Activated CD8-positive, alpha-beta T cell treated with anti-CD3 and anti-CD28 coated beads for 36 hours (primary cell): Measurements from ENCODE around the gene ARHGAP26. TPM values are rescaled to one million over a fixed set of nuclear protein-coding genes. Genes with fewer than 3 reads are reported as not detected.

Experiments used
- ATAC-seq: fragments of 200-7000 bp; cut with Tn5 transposase; one replicate; pipeline ENCODE4 v1.10.0; 2021; ENCODE audit warnings: mild to moderate bottlenecking, moderate library complexity
- CTCF ChIA-PET: fragments of 350-600 bp; sonication (Branson Sonifier 250); formaldehyde crosslinking; loops from one replicate; lab custom pipeline; 2021; ENCODE audit warnings: antibody characterized with exemption; lab: Charles Lee
- POLR2A ChIA-PET: fragments of 350-600 bp; sonication (Branson Sonifier 250); formaldehyde crosslinking; loops from one replicate; lab custom pipeline; 2021; ENCODE audit warnings: antibody characterized with exemption; lab: Charles Lee
- DNase-seq: peaks from one replicate; pipeline ENCODE4 v3.0.0-alpha.2; 2020
- H3K27ac Mint-ChIP-seq: one replicate; pipeline ENCODE4 v1.8.0; 2021; ENCODE audit warnings: mild to moderate bottlenecking, mixed read lengths
- H3K27me3 Mint-ChIP-seq: one replicate; pipeline ENCODE4 v1.8.0; 2021; ENCODE audit warnings: mixed read lengths
- H3K36me3 Mint-ChIP-seq: one replicate; pipeline ENCODE4 v1.8.0; 2021; ENCODE audit warnings: low read depth, mixed read lengths
- H3K4me1 Mint-ChIP-seq: one replicate; pipeline ENCODE4 v1.8.0; 2021; ENCODE audit warnings: low read depth, mixed read lengths
- H3K4me3 Mint-ChIP-seq: one replicate; pipeline ENCODE4 v1.8.0; 2021; ENCODE audit warnings: mild to moderate bottlenecking, moderate library complexity, mixed read lengths
- H3K9me3 Mint-ChIP-seq: one replicate; pipeline ENCODE4 v1.8.0; 2021; ENCODE audit warnings: mixed read lengths
- intact Hi-C: fragments of 100-400 bp; cut with micrococcal nuclease; formaldehyde crosslinking; loops from one replicate; pipeline ENCODE4 v1.10.0; 2022
- total RNA-seq, 2 experiments: library from RNA; stranded (reverse); gene quantifications; one replicate each; pipeline ENCODE4 v1.2.3, GENCODE V29; 2021
- TF ChIP-seq, protein P1 (sequence below): fragments of 200-600 bp; IDR thresholded peaks from one replicate; pipeline ENCODE4 v1.8.0; 2022; ENCODE audit warnings: antibody characterized with exemption, mild to moderate bottlenecking

The ARHGAP26 gene
- total RNA-seq, 2 experiments from 2014 or later, result 12.7 to 18.0 TPM

DNA sequence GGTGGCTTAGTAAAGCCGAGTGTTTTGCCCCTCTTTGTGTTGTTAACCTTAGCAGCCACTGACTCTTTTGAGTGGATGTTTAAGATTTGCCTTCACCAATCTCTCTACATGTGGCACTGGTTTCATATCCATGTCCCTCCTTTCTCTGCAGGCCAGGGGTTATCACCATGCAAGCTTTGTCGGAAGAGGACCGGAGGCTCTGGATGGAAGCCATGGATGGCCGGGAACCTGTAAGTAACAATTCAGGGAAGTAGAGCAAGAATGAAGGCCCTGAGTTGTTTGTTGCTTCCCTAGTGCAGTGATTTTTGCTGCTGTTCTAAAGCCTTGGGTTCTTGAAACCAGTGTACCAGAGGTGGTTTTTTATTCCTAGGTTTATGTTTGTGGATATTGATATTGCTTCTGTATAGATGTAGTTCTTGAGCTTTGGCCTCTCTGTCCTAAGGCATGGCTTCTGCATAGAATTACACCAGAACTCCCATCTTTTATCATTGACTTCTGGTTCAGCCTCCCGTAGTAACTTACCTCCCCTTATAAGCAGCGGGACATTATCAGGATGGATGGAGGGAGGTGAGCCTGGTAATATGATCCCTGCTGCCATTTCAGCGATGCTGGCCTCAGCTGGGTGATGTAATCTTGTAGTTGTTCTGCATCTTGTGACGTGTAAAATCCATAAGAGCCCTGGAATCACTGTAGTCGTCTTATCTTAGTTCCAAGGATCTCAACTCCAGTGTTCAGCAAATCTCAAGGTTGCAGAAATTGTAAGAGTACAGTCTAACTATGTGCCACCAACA lies 161.9 kb downstream of the ARHGAP26 start:
- Mint-ChIP-seq H3K36me3 (peaks cover 27% of the 10 kb centered on the region), H3K9me3 (no peaks in the 10 kb centered on the region), H3K4me1 (peaks cover 38% of the 10 kb centered on the region), H3K27ac (no peak overlapping the region), H3K27me3 (no peaks in the 10 kb centered on the region), H3K4me3 (no peak overlapping the region)
- intact Hi-C loops, result no loop called here
- DNase-seq (no peak), ATAC-seq (no peak)
- ChIA-PET CTCF (interaction anchor here (1.1 to 1.6 kb wide), 3 partner anchors 10 to 277 kb away, joined by 3 to 5 read pairs (median 3); no protein-coding TSS in a partner anchor), POLR2A (no interaction called here)
- TF ChIP-seq, protein P1, sequence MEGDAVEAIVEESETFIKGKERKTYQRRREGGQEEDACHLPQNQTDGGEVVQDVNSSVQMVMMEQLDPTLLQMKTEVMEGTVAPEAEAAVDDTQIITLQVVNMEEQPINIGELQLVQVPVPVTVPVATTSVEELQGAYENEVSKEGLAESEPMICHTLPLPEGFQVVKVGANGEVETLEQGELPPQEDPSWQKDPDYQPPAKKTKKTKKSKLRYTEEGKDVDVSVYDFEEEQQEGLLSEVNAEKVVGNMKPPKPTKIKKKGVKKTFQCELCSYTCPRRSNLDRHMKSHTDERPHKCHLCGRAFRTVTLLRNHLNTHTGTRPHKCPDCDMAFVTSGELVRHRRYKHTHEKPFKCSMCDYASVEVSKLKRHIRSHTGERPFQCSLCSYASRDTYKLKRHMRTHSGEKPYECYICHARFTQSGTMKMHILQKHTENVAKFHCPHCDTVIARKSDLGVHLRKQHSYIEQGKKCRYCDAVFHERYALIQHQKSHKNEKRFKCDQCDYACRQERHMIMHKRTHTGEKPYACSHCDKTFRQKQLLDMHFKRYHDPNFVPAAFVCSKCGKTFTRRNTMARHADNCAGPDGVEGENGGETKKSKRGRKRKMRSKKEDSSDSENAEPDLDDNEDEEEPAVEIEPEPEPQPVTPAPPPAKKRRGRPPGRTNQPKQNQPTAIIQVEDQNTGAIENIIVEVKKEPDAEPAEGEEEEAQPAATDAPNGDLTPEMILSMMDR, result no peak

DNA sequence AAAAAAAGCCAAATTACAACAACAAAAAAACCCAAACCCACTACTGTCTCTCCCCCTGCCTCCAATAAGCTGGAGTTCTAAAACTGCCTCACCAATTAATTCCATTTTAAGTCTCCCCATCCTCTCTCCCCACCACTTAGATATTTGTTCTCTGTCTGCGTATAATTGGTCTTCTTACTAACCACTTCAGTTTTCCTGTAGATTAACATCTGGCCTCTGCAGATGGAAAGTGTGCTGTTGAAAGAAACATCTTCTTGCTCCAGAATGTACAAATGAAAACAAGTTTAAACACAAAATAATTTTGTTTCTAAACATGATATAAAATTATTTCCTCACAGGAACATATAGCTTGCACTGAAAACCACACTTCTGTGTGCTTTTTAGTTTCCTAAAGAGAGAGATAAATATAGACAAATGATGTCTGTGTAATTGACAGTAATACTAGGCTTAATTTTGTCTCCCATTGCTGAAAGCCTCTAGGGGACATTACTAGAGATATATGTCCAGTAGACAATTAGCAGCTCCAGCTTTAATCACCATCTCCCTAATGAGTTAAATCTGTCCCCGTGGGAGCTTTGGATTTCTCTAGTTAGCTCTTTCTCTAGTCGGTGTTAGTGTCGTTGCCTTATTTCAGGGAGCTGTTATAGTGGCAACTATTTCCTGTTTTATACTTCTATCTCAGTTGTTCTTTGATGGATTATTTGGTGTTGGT lies 164.0 kb downstream of the ARHGAP26 start:
- Mint-ChIP-seq H3K4me3 (no peak overlapping the region), H3K27ac (no peak overlapping the region), H3K36me3 (peaks cover 27% of the 10 kb centered on the region), H3K27me3 (no peaks in the 10 kb centered on the region), H3K9me3 (no peaks in the 10 kb centered on the region), H3K4me1 (peaks cover 40% of the 10 kb centered on the region)
- no peak for DNase-seq
- intact Hi-C loops, result no loop called here
- TF ChIP-seq, protein P1, result no peak
- CTCF ChIA-PET, result interaction anchor here (1.0 to 1.7 kb wide), 4 partner anchors 12 to 185 kb away, joined by 3 to 6 read pairs (median 4); no protein-coding TSS in a partner anchor
- ATAC-seq, result no peak
- POLR2A ChIA-PET, result interaction anchor here (0.6 to 0.9 kb wide), 2 partner anchors 8 to 279 kb away, joined by 3 read pairs; no protein-coding TSS in a partner anchor

DNA sequence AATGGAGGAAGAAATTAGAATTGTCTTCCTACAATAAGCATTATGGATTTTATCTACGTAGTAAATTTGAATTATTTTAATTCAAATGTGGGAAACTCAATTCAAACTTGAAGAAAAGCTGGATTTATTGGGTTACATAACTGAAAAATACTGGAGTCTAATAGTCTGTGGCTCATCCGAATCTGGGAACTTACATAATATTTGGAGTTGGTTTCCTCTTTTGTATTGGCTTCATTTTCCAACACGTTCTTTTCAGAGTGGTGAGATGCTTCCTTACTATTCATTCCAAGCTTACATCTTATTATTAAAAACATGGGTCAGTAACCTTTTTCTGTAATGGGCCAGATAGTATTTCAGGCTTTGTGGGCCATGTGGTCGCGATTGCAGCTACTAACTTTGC lies 164.8 kb downstream of the ARHGAP26 start:
- H3K4me3 Mint-ChIP-seq, result no peak overlapping the region
- no peaks in the 10 kb centered on the region for H3K27me3 Mint-ChIP-seq
- H3K27ac Mint-ChIP-seq, result no peak overlapping the region
- peaks cover 29% of the 10 kb centered on the region for H3K36me3 Mint-ChIP-seq
- no peak for DNase-seq
- ATAC-seq, result no peak
- ChIA-PET POLR2A (no interaction called here), CTCF (interaction anchor here (1.2 to 1.7 kb wide), 3 partner anchors 47 to 222 kb away, joined by 3 to 6 read pairs (median 3); no protein-coding TSS in a partner anchor)
- no peaks in the 10 kb centered on the region for H3K9me3 Mint-ChIP-seq
- intact Hi-C loops, result no loop called here
- TF ChIP-seq, protein P1, result no peak
- H3K4me1 Mint-ChIP-seq, result peaks cover 33% of the 10 kb centered on the region

DNA sequence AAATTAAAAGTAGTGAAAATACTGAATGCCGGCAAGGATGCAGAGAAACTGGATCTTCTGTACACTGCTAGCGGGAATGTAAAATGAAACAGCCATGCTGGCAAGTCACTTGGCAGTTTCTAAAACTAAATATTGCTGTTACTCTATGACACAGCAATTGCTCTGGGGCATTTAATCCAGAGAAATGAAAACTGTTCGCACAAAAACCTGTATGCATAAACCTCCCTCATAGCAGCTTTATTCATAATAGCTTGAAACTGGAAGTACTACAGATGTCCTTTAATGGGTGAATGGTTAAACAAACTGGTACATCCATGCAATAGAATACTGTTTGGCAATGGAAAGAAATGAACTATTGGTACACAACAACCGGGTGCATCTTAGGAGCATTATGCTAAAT lies 167.2 kb downstream of the ARHGAP26 start:
- H3K4me3 Mint-ChIP-seq, result no peak overlapping the region

More for the DNA sequence above, 167.2 kb downstream of the ARHGAP26 start:
- TF ChIP-seq, protein P1, result no peak
- no peaks in the 10 kb centered on the region for H3K27me3 Mint-ChIP-seq
- ChIA-PET POLR2A (no interaction called here), CTCF (no interaction called here)
- no peaks in the 10 kb centered on the region for H3K9me3 Mint-ChIP-seq
- ATAC-seq (no peak), DNase-seq (no peak)
- intact Hi-C loops, result no loop called here
- H3K36me3 Mint-ChIP-seq, result peaks cover 31% of the 10 kb centered on the region
- peaks cover 36% of the 10 kb centered on the region for H3K4me1 Mint-ChIP-seq
- H3K27ac Mint-ChIP-seq, result no peak overlapping the region
